Muscle of leg (tissue), 9 donors: ENCODE measurements around the gene TMEM223. TPM values are rescaled to one million over a fixed set of nuclear protein-coding genes. Genes with fewer than 3 reads are reported as not detected.

Source experiments
- polyA plus RNA-seq, 8 donors: library from polyadenylated mRNA; unstranded; fragments of 120-200 nt; gene quantifications; one replicate each; pipeline versions ENCODE4 v1.2.1 to v1.2.3, GENCODE V29; 2013; ENCODE audit warnings: inconsistent platforms in 1 of 8, low replicate concordance in 1 of 8; ENCODE audit not compliant: insufficient read length in 8 of 8, insufficient read depth in 1 of 8
- total RNA-seq: library from RNA; stranded (reverse); fragments of 120-200 nt; gene quantifications from one replicate; pipeline ENCODE4 v1.2.4, GENCODE V29; 2013

Gene TMEM223
- total and polyA plus RNA-seq, 9 donors = 15.3 to 19.0 (median 16.5) TPM

Other genes with a start within 250 kb of the TMEM223 start
Only the 30 nearest of the 31 such genes appear.
- gene EEF1G, start 218.1 kb downstream of the TMEM223 start, total RNA-seq = 3,686 TPM
- gene EEF1G, start 218.1 kb downstream of the TMEM223 start, polyA plus RNA-seq = 1,000 to 10,000 TPM; 2,985 to 3,560 (median 3,353) TPM
- 7.8 TPM for gene TUT1, start 200.5 kb downstream of the TMEM223 start, total RNA-seq
- 10 to 100 TPM; 13.9 to 16.9 (median 14.7) TPM for gene TUT1, start 200.5 kb downstream of the TMEM223 start, polyA plus RNA-seq
- gene MTA2, start 190.1 kb downstream of the TMEM223 start, total RNA-seq = 43.3 TPM
- 10 to 100 TPM; 43.8 to 63.7 (median 48.2) TPM for gene MTA2, start 190.1 kb downstream of the TMEM223 start, polyA plus RNA-seq
- gene EML3, start 179.2 kb downstream of the TMEM223 start, total RNA-seq = 10.7 TPM
- 10 to 100 TPM; 16.8 to 27.7 (median 20.3) TPM for gene EML3, start 179.2 kb downstream of the TMEM223 start, polyA plus RNA-seq
- 3.3 TPM for gene ROM1, start 178.7 kb downstream of the TMEM223 start, total RNA-seq
- 1 to 10 TPM; 1.5 to 4.0 (median 2.5) TPM for gene ROM1, start 178.7 kb downstream of the TMEM223 start, polyA plus RNA-seq
- 18.7 TPM for gene B3GAT3, start 170.0 kb downstream of the TMEM223 start, total RNA-seq
- gene B3GAT3, start 170.0 kb downstream of the TMEM223 start, polyA plus RNA-seq = 10 to 100 TPM; 19.9 to 27.2 (median 22.9) TPM
- gene GANAB, start 145.4 kb downstream of the TMEM223 start, total RNA-seq = 92.8 TPM
- 100 to 1,000 TPM; 131 to 226 (median 179) TPM for gene GANAB, start 145.4 kb downstream of the TMEM223 start, polyA plus RNA-seq
- 7.1 TPM for gene INTS5, start 138.7 kb downstream of the TMEM223 start, total RNA-seq
- gene INTS5, start 138.7 kb downstream of the TMEM223 start, polyA plus RNA-seq = 10 to 100 TPM in 7 of 8 donors, 1 to 10 TPM in 1; 9.4 to 13.8 (median 12.8) TPM
- gene C11orf98, start 126.8 kb downstream of the TMEM223 start, total RNA-seq = 33.4 TPM
- 10 to 100 TPM; 34.9 to 40.9 (median 37.8) TPM for gene C11orf98, start 126.8 kb downstream of the TMEM223 start, polyA plus RNA-seq
- 7.6 TPM for gene CSKMT, start 126.7 kb downstream of the TMEM223 start, total RNA-seq
- 1 to 10 TPM; 2.6 to 5.0 (median 3.8) TPM for gene CSKMT, start 126.7 kb downstream of the TMEM223 start, polyA plus RNA-seq
- 8.9 TPM for gene UQCC3, start 120.3 kb downstream of the TMEM223 start, total RNA-seq
- gene UQCC3, start 120.3 kb downstream of the TMEM223 start, polyA plus RNA-seq = 1 to 10 TPM; 6.5 to 8.1 (median 7.9) TPM
- 2.8 TPM for gene LBHD1, start 119.7 kb downstream of the TMEM223 start, total RNA-seq
- 1 to 10 TPM; 4.7 to 8.2 (median 6.2) TPM for gene LBHD1, start 119.7 kb downstream of the TMEM223 start, polyA plus RNA-seq
- gene UBXN1, start 112.9 kb downstream of the TMEM223 start, total RNA-seq = 81.6 TPM
- gene UBXN1, start 112.9 kb downstream of the TMEM223 start, polyA plus RNA-seq = 100 to 1,000 TPM; 155 to 170 (median 162) TPM
- gene LRRN4CL, start 102.5 kb downstream of the TMEM223 start, total RNA-seq = 31.6 TPM
- gene LRRN4CL, start 102.5 kb downstream of the TMEM223 start, polyA plus RNA-seq = 10 to 100 TPM; 13.7 to 21.2 (median 16.3) TPM
- 26.5 TPM for gene BSCL2, start 84.6 kb downstream of the TMEM223 start, total RNA-seq
- gene BSCL2, start 84.6 kb downstream of the TMEM223 start, polyA plus RNA-seq = 10 to 100 TPM; 18.7 to 26.1 (median 21.5) TPM
- gene GNG3, start 84.3 kb downstream of the TMEM223 start, total RNA-seq = not detected
- gene GNG3, start 84.3 kb downstream of the TMEM223 start, polyA plus RNA-seq = 1 to 10 TPM in 1 of 8 donors, under 1 TPM in 7; 0.28 to 1.5 (median 0.48) TPM
- 8.6 TPM for gene HNRNPUL2, start 64.5 kb downstream of the TMEM223 start, total RNA-seq
- gene HNRNPUL2, start 64.5 kb downstream of the TMEM223 start, polyA plus RNA-seq = 10 to 100 TPM; 41.0 to 67.5 (median 49.4) TPM
- 29.5 TPM for gene TTC9C, start 63.5 kb downstream of the TMEM223 start, total RNA-seq
- gene TTC9C, start 63.5 kb downstream of the TMEM223 start, polyA plus RNA-seq = 10 to 100 TPM; 27.1 to 35.4 (median 29.3) TPM
- gene ZBTB3, start 37.8 kb downstream of the TMEM223 start, total RNA-seq = 8.0 TPM
- 1 to 10 TPM; 3.4 to 5.6 (median 4.1) TPM for gene ZBTB3, start 37.8 kb downstream of the TMEM223 start, polyA plus RNA-seq
- 115 TPM for gene POLR2G, start 30.4 kb downstream of the TMEM223 start, total RNA-seq
- gene POLR2G, start 30.4 kb downstream of the TMEM223 start, polyA plus RNA-seq = 100 to 1,000 TPM in 2 of 8 donors, 10 to 100 TPM in 6; 83.0 to 115 (median 91.1) TPM
- 17.6 TPM for gene TAF6L, start 20.6 kb downstream of the TMEM223 start, total RNA-seq
- gene TAF6L, start 20.6 kb downstream of the TMEM223 start, polyA plus RNA-seq = 10 to 100 TPM; 12.7 to 21.5 (median 17.0) TPM
- gene TMEM179B, start 4.6 kb downstream of the TMEM223 start, total RNA-seq = 22.1 TPM
- gene TMEM179B, start 4.6 kb downstream of the TMEM223 start, polyA plus RNA-seq = 10 to 100 TPM; 24.4 to 33.8 (median 29.8) TPM
- 24.3 TPM for gene NXF1, start 13.4 kb upstream of the TMEM223 start, total RNA-seq
- gene NXF1, start 13.4 kb upstream of the TMEM223 start, polyA plus RNA-seq = 10 to 100 TPM; 60.5 to 73.1 (median 66.9) TPM
- gene STX5, start 40.0 kb upstream of the TMEM223 start, total RNA-seq = 26.8 TPM
- gene STX5, start 40.0 kb upstream of the TMEM223 start, polyA plus RNA-seq = 10 to 100 TPM; 29.7 to 43.2 (median 36.0) TPM
- not detected for gene TEX54, start 40.8 kb upstream of the TMEM223 start, total RNA-seq
- gene TEX54, start 40.8 kb upstream of the TMEM223 start, polyA plus RNA-seq = not detected
- gene WDR74, start 47.6 kb upstream of the TMEM223 start, total RNA-seq = 41.8 TPM
- 10 to 100 TPM; 28.3 to 40.9 (median 34.1) TPM for gene WDR74, start 47.6 kb upstream of the TMEM223 start, polyA plus RNA-seq
- gene SLC3A2, start 88.9 kb upstream of the TMEM223 start, total RNA-seq = 41.8 TPM
- gene SLC3A2, start 88.9 kb upstream of the TMEM223 start, polyA plus RNA-seq = 10 to 100 TPM; 38.1 to 55.4 (median 43.0) TPM
- 0.04 TPM for gene CHRM1, start 129.4 kb upstream of the TMEM223 start, total RNA-seq
- gene CHRM1, start 129.4 kb upstream of the TMEM223 start, polyA plus RNA-seq = under 1 TPM in 5 of 8 donors, not detected in 3; 0.05 to 0.87 (median 0.23) TPM
- not detected for gene SLC22A6, start 193.0 kb upstream of the TMEM223 start, total RNA-seq
- under 1 TPM in 2 of 8 donors, not detected in 6; 0.05 to 0.20 TPM for gene SLC22A6, start 193.0 kb upstream of the TMEM223 start, polyA plus RNA-seq
- gene SLC22A8, start 223.8 kb upstream of the TMEM223 start, total RNA-seq = not detected
- not detected for gene SLC22A8, start 223.8 kb upstream of the TMEM223 start, polyA plus RNA-seq